SK-N-MC (cell line): Measurements from ENCODE around the gene CFAP299.

Source experiments
- EZH2 ChIP-seq: fragments of 200-600 bp; sonication (generic); IDR thresholded peaks from one replicate; pipeline ENCODE4 v1.6.1; 2017; ENCODE audit warnings: antibody characterized with exemption
- FOXP2 ChIP-seq: optimal IDR thresholded peaks from 2 replicates; pipeline ENCODE3; 2011; ENCODE audit warnings: mild to moderate bottlenecking, moderate library complexity; ENCODE audit not compliant: insufficient read depth; ENCODE audit errors: extremely low read length, control extremely low read depth
- POLR2AphosphoS5 ChIP-seq: IDR thresholded peaks from 2 replicates; pipeline ENCODE4 v1.6.1; 2012; ENCODE audit warnings: mild to moderate bottlenecking, low read depth, low read length, borderline replicate concordance

- TF ChIP-seq POLR2AphosphoS5 (no peak), EZH2 (no peak), FOXP2 (no peak)
Measured at GRCh38 chr4:80980239-80980638, 644.7 kb downstream of the CFAP299 start.
